ENCODE data around the gene ASF1B.

- TF ChIP-seq CTCF (IDR thresholded peaks at IDR 0.05 in 2 of 3, conservative IDR thresholded peaks at IDR 0.05 in 1 of 3; ENCODE audit: borderline replicate concordance in 1 of 3, insufficient read depth in 1 of 3, low read depth in 2 of 3, low read length in 2 of 3) (no peak), EZH2phosphoT487 (IDR thresholded peaks at IDR 0.05; ENCODE audit: borderline replicate concordance) (no peak), REST (IDR thresholded peaks at IDR 0.05; ENCODE audit: low read depth) (no peak), RAD21 (IDR thresholded peaks at IDR 0.05; ENCODE audit: low read depth) (no peak), POLR2A (IDR thresholded peaks at IDR 0.05; ENCODE audit: borderline replicate concordance, extremely low read depth, insufficient read depth, insufficient read length) (no peak), YY1 (IDR thresholded peaks at IDR 0.05; ENCODE audit: extremely low read depth, insufficient replicate concordance, low read depth, low read length) (no peak), MAX (IDR thresholded peaks at IDR 0.05) (no peak)
These were observed 13.8 kb upstream of the ASF1B start for GRCh38 chr19:14150041-14150769.

Measured in HCT116 (cell line).